Measurements from ENCODE around the gene PTPRG.

Gene PTPRG

GRCh38 chr3:61593446-61594029 lies 32.2 kb downstream of the PTPRG start:
- H3K4me3 ChIP-seq (ENCODE audit: control insufficient read depth, low read depth, low read length): no peak overlapping the region
- DNase-seq (ENCODE audit: low read depth): no peak
- no peak for TF ChIP-seq CTCF (conservative IDR thresholded peaks at IDR 0.05; ENCODE audit: control insufficient read depth, insufficient read depth, low read depth, low read length)

GRCh38 chr3:61594144-61594963 lies 33.0 kb downstream of the PTPRG start:
- no peak overlapping the region for H3K4me3 ChIP-seq (ENCODE audit: control insufficient read depth, low read depth, low read length)
- no peak for TF ChIP-seq CTCF (conservative IDR thresholded peaks at IDR 0.05; ENCODE audit: control insufficient read depth, insufficient read depth, low read depth, low read length)
- DNase-seq (ENCODE audit: low read depth): no peak

- no peak overlapping the region for H3K4me3 ChIP-seq (ENCODE audit: control insufficient read depth, low read depth, low read length)
- TF ChIP-seq CTCF (conservative IDR thresholded peaks at IDR 0.05; ENCODE audit: control insufficient read depth, insufficient read depth, low read depth, low read length): no peak
- no peak for DNase-seq (ENCODE audit: low read depth)
Measured at GRCh38 chr3:61594964-61595285, 33.6 kb downstream of the PTPRG start.

- no peak overlapping the region for H3K4me3 ChIP-seq (ENCODE audit: control insufficient read depth, low read depth, low read length)
- no peak for TF ChIP-seq CTCF (conservative IDR thresholded peaks at IDR 0.05; ENCODE audit: control insufficient read depth, insufficient read depth, low read depth, low read length)
- peak; percentile 50 for DNase-seq (ENCODE audit: low read depth)
Measured at GRCh38 chr3:61595288-61595687, 33.9 kb downstream of the PTPRG start.

- no peak overlapping the region for H3K4me3 ChIP-seq (ENCODE audit: control insufficient read depth, low read depth, low read length)
- no peak for DNase-seq (ENCODE audit: low read depth)
- TF ChIP-seq CTCF (conservative IDR thresholded peaks at IDR 0.05; ENCODE audit: control insufficient read depth, insufficient read depth, low read depth, low read length): no peak
Measured at GRCh38 chr3:61595826-61596225, 34.5 kb downstream of the PTPRG start.

GRCh38 chr3:61597906-61598305 lies 36.5 kb downstream of the PTPRG start:
- no peak overlapping the region for H3K4me3 ChIP-seq (ENCODE audit: control insufficient read depth, low read depth, low read length)
- TF ChIP-seq CTCF (conservative IDR thresholded peaks at IDR 0.05; ENCODE audit: control insufficient read depth, insufficient read depth, low read depth, low read length): no peak
- no peak for DNase-seq (ENCODE audit: low read depth)
